Activated CD8-positive, alpha-beta T cell treated with anti-CD3 and anti-CD28 coated beads, Interleukin-2, amount 10 ng/mL, durations not matched to agents 7 days and 5 days (primary cell): ENCODE results near the gene FGF9. TPM values are rescaled to one million over a fixed set of nuclear protein-coding genes. Genes with fewer than 3 reads are reported as not detected.

Experiments used
- ATAC-seq: fragments of 150-1000 bp; cut with Tn5 transposase; one replicate; pipeline ENCODE4 v1.10.0; 2021; ENCODE audit warnings: moderate library complexity
- CTCF ChIA-PET: fragments of 350-600 bp; sonication (Branson Sonifier 250); formaldehyde crosslinking; loops from one replicate; lab custom pipeline; 2021; ENCODE audit warnings: antibody characterized with exemption; lab: Charles Lee
- POLR2A ChIA-PET: fragments of 350-600 bp; sonication (Branson Sonifier 250); formaldehyde crosslinking; loops from one replicate; lab custom pipeline; 2021; ENCODE audit warnings: antibody characterized with exemption; lab: Charles Lee
- DNase-seq: peaks from one replicate; pipeline ENCODE4 v3.0.0-alpha.2; 2020
- H3K27ac Mint-ChIP-seq: one replicate; pipeline ENCODE4 v1.8.0; 2021; ENCODE audit warnings: mild to moderate bottlenecking, mixed read lengths
- H3K27me3 Mint-ChIP-seq: one replicate; pipeline ENCODE4 v1.8.0; 2021; ENCODE audit warnings: low read depth, mixed read lengths
- H3K36me3 Mint-ChIP-seq: one replicate; pipeline ENCODE4 v1.8.0; 2021; ENCODE audit warnings: low read depth, mixed read lengths
- H3K4me1 Mint-ChIP-seq: one replicate; pipeline ENCODE4 v1.8.0; 2021; ENCODE audit warnings: low read depth, mixed read lengths
- H3K4me3 Mint-ChIP-seq: one replicate; pipeline ENCODE4 v1.8.0; 2021; ENCODE audit warnings: mild to moderate bottlenecking, mixed read lengths
- H3K9me3 Mint-ChIP-seq: one replicate; pipeline ENCODE4 v1.8.0; 2022; ENCODE audit warnings: mixed read lengths; ENCODE audit not compliant: insufficient read depth
- total RNA-seq, 2 experiments: library from RNA; stranded (reverse); gene quantifications; one replicate each; pipeline ENCODE4 v1.2.3, GENCODE V29; 2021

The FGF9 gene
- total RNA-seq, 2 experiments from 2014 or later, result 0.21 TPM; not detected in 1

DNA sequence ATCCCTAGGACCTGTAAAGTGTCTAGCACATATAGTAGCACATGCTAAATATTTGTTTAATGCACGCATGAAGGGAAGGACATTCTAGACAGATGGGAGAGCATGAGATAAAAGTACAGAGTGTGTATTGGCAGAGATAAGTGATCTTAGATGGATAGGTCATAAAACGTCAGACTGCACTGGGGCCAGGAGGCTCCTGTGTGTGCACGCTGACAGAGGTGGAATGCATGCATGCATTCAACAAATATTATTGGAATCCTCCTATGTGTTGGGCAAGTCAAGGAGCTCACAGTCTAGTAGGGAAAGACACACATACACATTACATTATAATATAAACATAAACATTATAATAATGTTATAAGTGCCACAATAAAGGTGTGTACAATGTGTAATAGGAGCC lies 73.3 kb downstream of the FGF9 start:
- no peaks in the 10 kb centered on the region for H3K4me1 Mint-ChIP-seq
- no peaks in the 10 kb centered on the region for H3K27me3 Mint-ChIP-seq
- ATAC-seq (no peak), DNase-seq (no peak)
- no peak overlapping the region for H3K27ac Mint-ChIP-seq
- H3K9me3 Mint-ChIP-seq, result no peaks in the 10 kb centered on the region
- CTCF ChIA-PET, result no interaction called here
- H3K36me3 Mint-ChIP-seq, result no peaks in the 10 kb centered on the region
- H3K4me3 Mint-ChIP-seq, result no peak overlapping the region
- POLR2A ChIA-PET, result no interaction called here

DNA sequence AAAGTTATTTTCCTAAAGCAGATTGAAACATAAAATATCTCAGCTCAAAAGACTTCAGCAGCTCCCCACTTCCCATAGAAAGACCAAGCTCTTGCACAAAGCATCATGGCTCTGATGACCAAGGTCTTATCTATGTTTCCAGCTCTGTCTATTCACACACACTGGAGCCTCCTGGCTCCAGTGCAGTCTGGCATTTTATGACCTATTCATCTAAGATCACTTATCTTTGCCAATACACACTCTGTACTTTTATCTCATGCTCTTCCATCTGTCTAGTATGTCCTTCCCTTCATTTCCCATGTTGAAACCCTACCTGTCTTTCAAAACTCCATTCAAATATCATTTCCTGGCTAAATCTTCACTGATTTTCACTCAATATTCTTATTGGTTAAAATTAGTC lies 74.4 kb downstream of the FGF9 start:
- no peaks in the 10 kb centered on the region for H3K36me3 Mint-ChIP-seq
- POLR2A ChIA-PET, result no interaction called here
- ATAC-seq, result no peak

DNA sequence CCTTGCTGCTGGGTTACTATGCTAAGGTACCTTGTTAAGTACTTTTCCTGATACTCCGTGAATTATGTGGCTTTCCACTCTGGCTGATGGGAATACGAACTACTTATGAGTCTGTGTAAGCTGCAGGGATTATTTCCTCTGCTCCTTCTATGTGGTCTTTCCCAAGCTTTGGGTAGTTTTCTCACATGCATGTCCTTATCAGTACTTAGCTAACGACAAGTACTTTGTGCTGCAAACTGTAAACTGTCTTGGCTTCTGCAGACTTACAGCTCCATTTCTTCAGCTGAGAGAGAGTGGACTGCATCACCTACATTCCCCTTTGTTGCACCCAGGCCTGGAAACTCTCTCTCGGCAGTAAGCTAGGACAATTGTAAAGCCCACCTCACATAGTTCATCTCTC lies 76.6 kb downstream of the FGF9 start:
- ChIA-PET CTCF (no interaction called here), POLR2A (no interaction called here)
- ATAC-seq (no peak), DNase-seq (no peak)
- no peaks in the 10 kb centered on the region for H3K4me1 Mint-ChIP-seq
- H3K36me3 Mint-ChIP-seq, result no peaks in the 10 kb centered on the region
- H3K9me3 Mint-ChIP-seq, result no peaks in the 10 kb centered on the region
- H3K27ac Mint-ChIP-seq, result no peak overlapping the region
- H3K4me3 Mint-ChIP-seq, result no peak overlapping the region
- no peaks in the 10 kb centered on the region for H3K27me3 Mint-ChIP-seq

More for the DNA sequence above, 74.4 kb downstream of the FGF9 start:
- H3K4me3 Mint-ChIP-seq, result no peak overlapping the region
- H3K27ac Mint-ChIP-seq, result no peak overlapping the region
- no peak for DNase-seq
- H3K27me3 Mint-ChIP-seq, result no peaks in the 10 kb centered on the region
- CTCF ChIA-PET, result no interaction called here
- no peaks in the 10 kb centered on the region for H3K4me1 Mint-ChIP-seq
- H3K9me3 Mint-ChIP-seq, result no peaks in the 10 kb centered on the region

DNA sequence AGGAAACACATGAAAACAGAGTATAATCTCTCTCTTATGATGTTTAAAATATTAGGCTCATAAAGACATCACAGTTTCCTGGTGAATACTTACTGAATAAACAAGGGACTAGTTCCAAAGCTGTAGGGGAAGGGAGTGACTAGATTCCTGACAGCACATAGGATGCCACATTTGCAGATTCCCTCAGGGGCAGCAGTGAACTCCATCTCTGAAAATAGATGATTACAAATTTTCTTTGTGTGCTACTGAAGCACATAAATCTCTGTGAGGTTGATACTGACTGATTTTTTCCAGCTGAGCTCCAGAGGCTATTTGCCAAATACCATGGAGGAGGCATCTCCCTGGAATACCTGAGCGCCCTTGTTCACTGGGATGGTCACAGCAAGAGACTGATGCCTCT lies 77.3 kb downstream of the FGF9 start:
- POLR2A ChIA-PET, result no interaction called here
- H3K27me3 Mint-ChIP-seq, result no peaks in the 10 kb centered on the region
- no peaks in the 10 kb centered on the region for H3K4me1 Mint-ChIP-seq
- CTCF ChIA-PET, result no interaction called here
- H3K4me3 Mint-ChIP-seq, result no peak overlapping the region
- no peak overlapping the region for H3K27ac Mint-ChIP-seq
- no peak for ATAC-seq
- DNase-seq, result no peak
- H3K9me3 Mint-ChIP-seq, result no peaks in the 10 kb centered on the region
- H3K36me3 Mint-ChIP-seq, result no peaks in the 10 kb centered on the region

DNA sequence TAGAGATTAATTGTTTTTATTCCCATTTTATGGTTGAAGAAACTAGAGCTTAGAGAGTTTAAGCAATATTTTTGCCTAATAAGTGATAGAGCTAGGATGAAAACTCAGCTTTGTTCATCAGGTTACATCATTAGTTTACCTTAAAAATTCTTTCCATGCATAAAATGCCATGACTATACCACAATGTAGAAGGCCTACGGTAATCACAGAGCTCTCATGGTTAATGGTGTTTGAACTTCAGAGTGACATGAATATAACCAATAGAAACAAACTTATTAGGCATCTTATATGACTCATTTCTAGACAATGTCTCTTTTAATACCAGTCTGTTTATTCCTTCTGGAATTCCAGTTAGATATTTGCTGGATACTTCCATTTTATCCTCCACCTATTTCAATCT lies 78.5 kb downstream of the FGF9 start:
- POLR2A ChIA-PET, result no interaction called here
- ATAC-seq, result no peak
- no peak overlapping the region for H3K27ac Mint-ChIP-seq
- CTCF ChIA-PET, result no interaction called here
- no peaks in the 10 kb centered on the region for H3K27me3 Mint-ChIP-seq
- no peaks in the 10 kb centered on the region for H3K36me3 Mint-ChIP-seq
- no peak overlapping the region for H3K4me3 Mint-ChIP-seq
- no peaks in the 10 kb centered on the region for H3K4me1 Mint-ChIP-seq
- no peaks in the 10 kb centered on the region for H3K9me3 Mint-ChIP-seq
- DNase-seq, result no peak

DNA sequence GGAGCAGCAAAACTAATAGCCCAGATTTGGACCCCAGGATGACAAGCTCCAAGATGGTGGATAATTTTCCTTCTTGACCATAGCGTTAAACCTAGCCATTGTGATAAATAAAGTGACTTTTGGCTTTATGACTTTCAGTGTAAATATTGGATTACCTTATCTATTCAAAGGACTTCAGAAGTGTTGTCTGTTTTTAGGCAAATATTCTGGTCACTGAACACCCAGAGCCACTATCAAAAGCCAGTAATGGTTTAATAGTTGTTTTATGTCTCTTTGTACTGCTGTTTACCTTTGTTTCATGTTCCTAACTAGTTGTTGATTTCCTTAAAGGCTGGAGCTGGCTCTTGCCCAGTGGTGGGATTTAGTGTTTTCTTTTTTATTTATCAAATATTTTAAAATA lies 81.6 kb downstream of the FGF9 start:
- H3K4me1 Mint-ChIP-seq, result no peaks in the 10 kb centered on the region
- H3K27ac Mint-ChIP-seq, result no peak overlapping the region
- ATAC-seq (no peak), DNase-seq (no peak)
- CTCF ChIA-PET, result no interaction called here
- no peaks in the 10 kb centered on the region for H3K9me3 Mint-ChIP-seq
- no peaks in the 10 kb centered on the region for H3K36me3 Mint-ChIP-seq
- no peaks in the 10 kb centered on the region for H3K27me3 Mint-ChIP-seq
- H3K4me3 Mint-ChIP-seq, result no peak overlapping the region
- POLR2A ChIA-PET, result no interaction called here

DNA sequence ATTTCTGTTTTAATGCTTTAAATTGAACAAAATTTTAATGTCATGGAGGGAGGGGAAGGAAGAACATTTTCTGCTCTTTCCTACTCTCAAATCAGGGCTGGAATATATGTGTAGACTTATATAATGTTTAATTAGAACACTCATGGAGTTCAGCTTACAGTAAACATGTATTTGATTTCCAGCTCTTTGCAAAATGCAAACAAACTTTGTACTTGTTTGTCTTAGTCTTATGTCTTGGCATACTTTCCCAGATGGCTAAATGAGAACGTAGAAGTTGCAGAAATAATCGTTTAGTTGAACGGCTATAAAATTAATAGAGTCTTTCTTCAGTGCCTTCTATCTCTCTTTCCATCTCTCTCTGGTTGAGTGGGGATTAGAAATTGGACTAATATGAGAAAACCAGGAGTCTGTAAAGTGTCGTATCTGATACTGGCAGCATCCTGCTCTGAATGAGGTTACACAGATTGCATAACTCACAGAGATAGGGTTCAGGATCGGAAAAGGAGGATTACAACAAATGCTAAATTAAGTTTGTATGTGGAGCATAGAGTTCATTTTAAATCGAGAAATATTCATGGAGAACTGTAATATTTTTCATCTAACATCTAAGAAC lies 82.3 kb downstream of the FGF9 start:
- Mint-ChIP-seq H3K36me3 (no peaks in the 10 kb centered on the region), H3K4me1 (no peaks in the 10 kb centered on the region), H3K4me3 (no peak overlapping the region), H3K9me3 (no peaks in the 10 kb centered on the region), H3K27me3 (no peaks in the 10 kb centered on the region), H3K27ac (no peak overlapping the region)
- DNase-seq, result no peak
- no peak for ATAC-seq
- ChIA-PET CTCF (no interaction called here), POLR2A (no interaction called here)

Other genes starting within 250 kb of the FGF9 start
- 100 to 1,000 TPM in 1 of 2 experiments, 10 to 100 TPM in 1; 98.2 to 106 TPM for gene ZDHHC20, start 211.8 kb upstream of the FGF9 start, total RNA-seq
- 10 to 100 TPM; 33.1 to 35.3 TPM for gene MICU2, start 66.9 kb upstream of the FGF9 start, total RNA-seq